Measurements from ENCODE around the gene LAMA2.

GRCh38 chr6:129252377-129253071 lies 369.6 kb downstream of the LAMA2 start:
- TF ChIP-seq THRA (CRISPR knock-in tag; IDR thresholded peaks at IDR 0.05; ENCODE audit: borderline replicate concordance): no peak
- no peak for TF ChIP-seq EP300 (IDR thresholded peaks at IDR 0.05; ENCODE audit: low read depth in 2 of 2, low read length in 2 of 2)
- TF ChIP-seq EP300 (CRISPR knock-in tag; IDR thresholded peaks at IDR 0.05; ENCODE audit: borderline replicate concordance): no peak
- no peak for TF ChIP-seq TCF12 (IDR thresholded peaks at IDR 0.05)
- no peak for TF ChIP-seq TCF12 (CRISPR knock-in tag; IDR thresholded peaks at IDR 0.05)
- TF ChIP-seq ATF6 (CRISPR knock-in tag; conservative IDR thresholded peaks at IDR 0.05): no peak
- TF ChIP-seq POLR2A (IDR thresholded peaks at IDR 0.05; ENCODE audit: insufficient read depth in 1 of 2, low read depth in 2 of 2, low read length in 2 of 2): no peak
- no peak for TF ChIP-seq ZNF362 (CRISPR knock-in tag; IDR thresholded peaks at IDR 0.05; ENCODE audit: borderline replicate concordance)
- no peak for TF ChIP-seq CTCF (CRISPR knock-in tag; IDR thresholded peaks at IDR 0.05)
- no peak for TF ChIP-seq RFX3 (CRISPR knock-in tag; IDR thresholded peaks at IDR 0.05)
- no peak for TF ChIP-seq ZKSCAN5 (CRISPR knock-in tag; IDR thresholded peaks at IDR 0.05)
- no peak for TF ChIP-seq FIP1L1 (IDR thresholded peaks at IDR 0.05; ENCODE audit: borderline replicate concordance, insufficient read depth, low read depth, low read length)
- TF ChIP-seq ZNF431 (CRISPR knock-in tag; IDR thresholded peaks at IDR 0.05; ENCODE audit: borderline replicate concordance, low read depth): no peak
- TF ChIP-seq POLR2AphosphoS5 (IDR thresholded peaks at IDR 0.05; ENCODE audit: low read depth, low read length): no peak

Data from HepG2 (cell line).